Measurements from ENCODE around the gene LRRC38.

- TF ChIP-seq CTCF (IDR thresholded peaks at IDR 0.05; ENCODE audit: insufficient read depth, low read length, poor library complexity, severe bottlenecking) (no peak), EZH2phosphoT487 (conservative IDR thresholded peaks at IDR 0.05; ENCODE audit: low read length) (no peak)
Observed at GRCh38 chr1:13538832-13539231, 25.0 kb upstream of the LRRC38 start.

Measured in SU-DHL-6 (cell line).